Measurements from ENCODE around the gene ZNF777.

The ZNF777 gene

DNA sequence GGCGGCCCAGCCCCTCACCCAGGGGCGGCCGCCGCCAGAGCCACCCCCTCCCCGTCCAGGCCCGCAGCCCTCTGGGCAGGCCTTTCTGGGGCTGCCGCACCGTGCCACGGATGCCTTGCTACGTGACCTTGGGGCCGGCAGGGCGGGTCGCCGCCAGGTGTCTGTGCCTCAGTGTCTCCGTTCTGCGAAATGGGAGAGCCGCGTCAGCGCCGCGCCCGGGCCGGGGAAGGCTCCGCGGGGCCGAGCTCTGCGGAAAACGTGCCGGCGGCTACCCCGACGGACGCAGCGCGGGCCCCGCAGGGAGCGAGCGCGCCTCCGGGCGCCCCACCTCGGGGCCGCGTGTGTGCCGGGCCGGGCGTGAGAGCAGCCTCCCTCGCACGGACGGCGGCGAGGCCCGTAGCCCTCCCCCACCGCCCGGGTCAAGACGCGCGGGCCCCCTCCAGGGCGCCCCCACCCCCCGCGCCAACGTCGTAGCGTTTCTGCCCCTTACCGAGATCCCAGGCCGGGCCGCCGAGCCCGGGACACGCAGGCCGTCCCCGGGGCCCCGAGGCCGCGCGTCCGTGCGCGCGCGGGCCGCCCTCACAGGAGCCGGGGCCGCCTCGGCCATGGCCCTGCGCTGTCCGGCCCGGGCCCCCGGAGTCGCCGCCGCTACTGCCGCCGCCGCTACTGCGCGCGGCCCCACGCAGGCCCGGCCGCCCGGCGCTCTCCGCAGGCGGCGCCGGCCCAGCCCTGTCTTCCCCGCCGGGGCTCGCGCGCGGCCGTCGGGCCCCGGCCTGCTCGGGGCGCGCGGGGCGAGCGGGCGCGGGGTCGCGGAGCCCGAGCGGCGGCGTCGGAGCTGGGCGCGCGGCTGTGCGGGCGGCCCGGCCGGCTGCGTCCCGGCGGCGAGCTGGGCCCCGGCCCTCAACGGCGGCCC lies 1.1 kb downstream of the ZNF777 start:
- peak overlapping the region; percentile 75; the same call in 1 of the 2 replicates for H3K27ac ChIP-seq (ENCODE audit: extremely low read depth, low read depth, low read length)
- ChIA-PET CTCF (interaction anchor here (0.5 to 1.7 kb wide), 5 partner anchors 16 to 1611 kb away, joined by 3 to 6 read pairs (median 3); no protein-coding TSS in a partner anchor), POLR2A (interaction anchor here (1.0 to 1.5 kb wide), 4 partner anchors 20 to 165 kb away, joined by 3 to 7 read pairs (median 4); no protein-coding TSS in a partner anchor)
- TF ChIP-seq ZBTB20 (tag by site-specific recombination; IDR thresholded peaks at IDR 0.05) (peak; percentile 32; the same call in 1 of the 2 replicates), ZBTB26 (tag by site-specific recombination; optimal IDR thresholded peaks at IDR 0.05) (peak; percentile 62), ZNF596 (tag by site-specific recombination; IDR thresholded peaks at IDR 0.05) (no peak), ZSCAN30 (tag by site-specific recombination; IDR thresholded peaks at IDR 0.05) (peak; percentile 28; the same call in 1 of the 2 replicates)
- no peaks in the 10 kb centered on the region for H3K9me3 ChIP-seq (ENCODE audit: control insufficient read depth, insufficient read depth, low read depth, low read length)
- H3K4me1 ChIP-seq (ENCODE audit: control insufficient read depth, insufficient read depth, low read length), result no peaks in the 10 kb centered on the region
- peak overlapping the region; percentile 50 for H3K4me3 ChIP-seq (ENCODE audit: low read depth, low read length)
- H3K36me3 ChIP-seq (ENCODE audit: control insufficient read depth in 2 of 2, insufficient read depth in 1 of 2, low read length in 2 of 2), result peaks cover 0 to 24% of the 10 kb centered on the region in 2 experiments; a peak in 1 of 3 replicates

GRCh38 chr7:149459201-149459539 lies 1.7 kb downstream of the ZNF777 start:
- ChIA-PET CTCF (interaction anchor here (1.7 kb wide), 1 partner anchor 36 kb away, joined by 6 read pairs; no protein-coding TSS in a partner anchor), POLR2A (interaction anchor here (0.8 kb wide), 1 partner anchor 37 kb away, joined by 3 read pairs; no protein-coding TSS in a partner anchor)
- peak overlapping the region; percentile 21; the same call in 1 of the 2 replicates for H3K27ac ChIP-seq (ENCODE audit: extremely low read depth, low read depth, low read length)
- no peaks in the 10 kb centered on the region for H3K9me3 ChIP-seq (ENCODE audit: control insufficient read depth, insufficient read depth, low read depth, low read length)
- H3K4me3 ChIP-seq (ENCODE audit: low read depth, low read length), result peak overlapping the region; percentile 50
- TF ChIP-seq ZNF585B (tag by site-specific recombination; IDR thresholded peaks at IDR 0.05) (no peak), ZNF624 (tag by site-specific recombination; IDR thresholded peaks at IDR 0.05) (no peak), ZNF354C (tag by site-specific recombination; IDR thresholded peaks at IDR 0.05; ENCODE audit: borderline replicate concordance, low read depth) (no peak), ZNF549 (tag by site-specific recombination; IDR thresholded peaks at IDR 0.05) (no peak), ZNF707 (tag by site-specific recombination; IDR thresholded peaks at IDR 0.05) (no peak), ZNF404 (tag by site-specific recombination; IDR thresholded peaks at IDR 0.05) (no peak), SP7 (tag by site-specific recombination; IDR thresholded peaks at IDR 0.05) (no peak), OVOL3 (tag by site-specific recombination; IDR thresholded peaks at IDR 0.05) (no peak), ZSCAN4 (tag by site-specific recombination; IDR thresholded peaks at IDR 0.05) (no peak), ZNF704 (tag by site-specific recombination; IDR thresholded peaks at IDR 0.05) (no peak), ZNF280D (tag by site-specific recombination; IDR thresholded peaks at IDR 0.05) (no peak), SETDB1 (IDR thresholded peaks at IDR 0.05; ENCODE audit: insufficient read length, low read length) (no peak), ZNF670 (tag by site-specific recombination; IDR thresholded peaks at IDR 0.05; ENCODE audit: low read depth) (no peak), ZBTB17 (tag by site-specific recombination; IDR thresholded peaks at IDR 0.05) (no peak), ZNF157 (tag by site-specific recombination; IDR thresholded peaks at IDR 0.05) (no peak), ZNF571 (tag by site-specific recombination; IDR thresholded peaks at IDR 0.05) (no peak), ZNF626 (tag by site-specific recombination; IDR thresholded peaks at IDR 0.05) (no peak), ZNF23 (tag by site-specific recombination; IDR thresholded peaks at IDR 0.05; ENCODE audit: borderline replicate concordance) (no peak)
- TF ChIP-seq, protein P1, sequence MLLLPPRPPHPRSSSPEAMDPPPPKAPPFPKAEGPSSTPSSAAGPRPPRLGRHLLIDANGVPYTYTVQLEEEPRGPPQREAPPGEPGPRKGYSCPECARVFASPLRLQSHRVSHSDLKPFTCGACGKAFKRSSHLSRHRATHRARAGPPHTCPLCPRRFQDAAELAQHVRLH (tag by site-specific recombination; IDR thresholded peaks at IDR 0.05), result no peak
- H3K4me1 ChIP-seq (ENCODE audit: control insufficient read depth, insufficient read depth, low read length), result no peaks in the 10 kb centered on the region
- peaks cover 0 to 30% of the 10 kb centered on the region in 2 experiments; a peak in 1 of 3 replicates for H3K36me3 ChIP-seq (ENCODE audit: control insufficient read depth in 2 of 2, insufficient read depth in 1 of 2, low read length in 2 of 2)
